Heart left ventricle (tissue), 13 donors: ENCODE results near the gene CEP85L.

ENCODE experiments used
- POLR2A ChIP-seq, 2 donors: fragments of 450-650 bp; IDR thresholded peaks; one replicate each; pipeline ENCODE4 v1.6.1; 2017; ENCODE audit warnings: antibody characterized with exemption in 2 of 2, mild to moderate bottlenecking in 2 of 2, moderate library complexity in 2 of 2
- TF ChIP-seq, protein P1 (sequence below), 12 donors: fragments of 200-600 bp; sonication (generic) in 4 of 12; IDR thresholded peaks; one replicate each; pipeline versions ENCODE4 v1.5.0 to v1.8.0; 2018 to 2022; ENCODE audit warnings: antibody characterized with exemption in 12 of 12, mild to moderate bottlenecking in 5 of 12
- donor health status: ischemic (EF 13 %, LVEDD 7.1; RV severe dilation, severe dysfunction).
- donor health status: DM: no; HTN: yes; CAD: no.
- donor health status: DM: no; HTN: no; CAD: no.
- donor health status: ischemic (EF 25% LVEDD 6.9; RV normal size, moderate dysfunction).
- donor health status: ischemic (EF 25% LVEDD 5.7; RV mildly dilated, moderate dysfunction).
- donor health status: ischemic (EF 35%, LVEDD 5.7; RV mildly dilated, moderate dysfunction).
- donor health status: nonischemic (EF 11% LVEDD 7.7; RV severe dilation, severe dysfunction).
- donor health status: DM: yes; HTN: yes; CAD: no.
- donor health status: PGD.
- donor health status: ischemic (EF 29% LVEDD 5.4; RV normal size, mild dysfunction).
- donor health status: nonischemic (EF 23%, LVEDD 6.1; RV moderate dilation, normal function).

DNA sequence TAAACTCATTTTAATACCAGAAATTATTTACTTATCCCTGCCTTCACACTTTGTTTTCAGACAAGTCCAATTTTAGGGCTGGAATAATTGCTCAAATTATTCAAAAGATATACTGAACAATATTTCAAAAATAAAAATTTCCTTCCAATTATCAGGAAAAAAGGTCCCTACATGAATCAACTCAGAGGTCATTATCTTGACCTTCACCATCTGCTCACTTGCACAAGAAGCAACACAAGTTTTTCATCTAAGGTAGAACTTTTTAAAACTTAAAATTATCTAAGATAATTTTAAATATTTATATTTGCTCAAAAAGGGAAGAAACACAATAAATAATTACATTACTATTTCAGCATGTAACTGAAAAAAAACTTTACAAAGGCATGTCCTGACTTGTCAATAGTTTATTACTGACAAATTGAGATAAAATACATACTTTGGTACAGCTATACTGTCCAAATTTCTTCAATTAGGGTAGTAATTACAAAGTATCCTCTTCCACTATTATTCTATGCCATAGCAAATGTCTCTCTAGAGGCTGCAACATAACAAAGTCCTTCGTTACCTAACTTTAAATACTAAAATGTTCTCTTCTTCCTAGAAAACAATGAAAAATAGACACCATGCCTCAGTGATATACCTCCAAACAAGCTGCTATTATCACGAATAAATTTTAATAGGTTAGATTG lies 2.4 kb downstream of the CEP85L start:
- TF ChIP-seq POLR2A (IDR thresholded peaks at IDR 0.05): no peak
- TF ChIP-seq, protein P1, sequence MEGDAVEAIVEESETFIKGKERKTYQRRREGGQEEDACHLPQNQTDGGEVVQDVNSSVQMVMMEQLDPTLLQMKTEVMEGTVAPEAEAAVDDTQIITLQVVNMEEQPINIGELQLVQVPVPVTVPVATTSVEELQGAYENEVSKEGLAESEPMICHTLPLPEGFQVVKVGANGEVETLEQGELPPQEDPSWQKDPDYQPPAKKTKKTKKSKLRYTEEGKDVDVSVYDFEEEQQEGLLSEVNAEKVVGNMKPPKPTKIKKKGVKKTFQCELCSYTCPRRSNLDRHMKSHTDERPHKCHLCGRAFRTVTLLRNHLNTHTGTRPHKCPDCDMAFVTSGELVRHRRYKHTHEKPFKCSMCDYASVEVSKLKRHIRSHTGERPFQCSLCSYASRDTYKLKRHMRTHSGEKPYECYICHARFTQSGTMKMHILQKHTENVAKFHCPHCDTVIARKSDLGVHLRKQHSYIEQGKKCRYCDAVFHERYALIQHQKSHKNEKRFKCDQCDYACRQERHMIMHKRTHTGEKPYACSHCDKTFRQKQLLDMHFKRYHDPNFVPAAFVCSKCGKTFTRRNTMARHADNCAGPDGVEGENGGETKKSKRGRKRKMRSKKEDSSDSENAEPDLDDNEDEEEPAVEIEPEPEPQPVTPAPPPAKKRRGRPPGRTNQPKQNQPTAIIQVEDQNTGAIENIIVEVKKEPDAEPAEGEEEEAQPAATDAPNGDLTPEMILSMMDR (IDR thresholded peaks at IDR 0.05): no peak
